NCI-H146 treated with DMSO at 0.1 percent for 48 hours (cell line): ENCODE results near the gene ZNF205.
"Not testable (repeated sequence)": the region's sequence is repeated elsewhere in the genome, so short reads cannot be mapped to it uniquely, and the experiment has no call there.

Source experiments
- DNase-seq: peaks from one replicate; lab custom pipeline; 2025; ENCODE audit not compliant: unreplicated experiment; lab: John Stamatoyannopoulos, UW

ZNF205 gene

DNA sequence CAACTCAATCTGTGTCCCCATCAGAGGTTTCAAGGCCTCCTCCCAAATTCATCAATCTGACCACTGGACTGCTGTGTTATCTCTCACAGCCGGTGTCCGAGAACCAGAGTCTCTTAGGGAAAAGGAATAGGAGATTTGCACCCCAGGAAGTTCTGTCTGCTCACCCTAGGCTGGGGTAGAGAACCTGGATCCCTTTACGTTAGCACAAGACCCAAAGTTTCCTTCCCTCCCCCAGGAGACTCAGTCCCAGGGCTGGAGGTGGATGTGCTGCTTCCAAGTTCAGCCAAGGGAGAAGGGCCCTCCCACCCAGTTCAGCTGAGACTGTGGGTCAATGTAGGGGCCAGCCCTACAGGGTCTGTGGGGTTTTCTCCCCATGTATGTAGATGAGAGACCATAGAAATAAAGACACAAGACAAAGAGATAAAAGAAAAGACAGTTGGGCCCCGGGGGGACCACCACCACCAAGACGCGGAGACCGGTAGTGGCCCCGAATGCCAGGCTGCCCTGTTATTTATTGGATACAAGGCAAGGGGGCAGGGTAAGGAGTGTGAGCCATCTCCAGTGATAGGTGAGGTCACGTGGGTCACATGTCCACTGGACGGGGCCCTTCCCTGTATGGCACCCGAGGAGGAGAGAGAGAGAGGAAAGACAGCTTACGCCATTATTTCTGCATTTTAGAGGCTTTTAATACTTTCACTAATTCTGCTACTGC lies 52.9 kb downstream of the ZNF205 start:
- no peak for DNase-seq

DNA sequence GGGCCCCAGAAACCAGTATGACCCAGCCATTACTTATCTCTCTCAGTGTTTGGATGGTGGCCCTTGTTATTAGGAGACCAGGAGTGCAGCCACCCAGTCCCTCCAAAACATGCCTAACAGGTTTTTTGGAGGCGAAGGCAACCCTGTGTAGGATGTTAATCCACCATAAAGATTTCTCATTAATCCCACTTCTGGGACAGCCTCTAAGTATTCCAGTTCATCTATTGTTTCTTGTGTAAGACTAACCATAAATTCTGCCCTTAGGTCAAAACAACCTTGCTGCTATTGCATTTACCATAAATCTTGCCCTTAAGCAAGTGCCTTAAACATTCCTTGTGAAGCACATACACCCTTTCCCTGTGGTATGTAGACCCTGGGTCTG lies 54.1 kb downstream of the ZNF205 start:
- DNase-seq, result no peak

- DNase-seq, result not testable (repeated sequence)
Observed at GRCh38 chr16:3168729-3169128, 56.3 kb downstream of the ZNF205 start.
